Right cardiac atrium (tissue), 5 donors: ENCODE results near the gene HPD. TPM values are rescaled to one million over a fixed set of nuclear protein-coding genes. Genes with fewer than 3 reads are reported as not detected.

Source experiments
- ATAC-seq, 2 donors: fragments of 200-7000 bp; cut with Tn5 transposase; one replicate each; pipeline versions ENCODE4 v1.8.0 to v1.9.1; 2020; ENCODE audit warnings: moderate library complexity in 2 of 2, mild to moderate bottlenecking in 1 of 2
- DNase-seq, 3 donors: peaks; one replicate each; pipeline ENCODE4 v3.0.0-alpha.2; 2020
- H3K27ac ChIP-seq: one replicate; pipeline ENCODE4 v1.5.1; 2013; ENCODE audit warnings: mild to moderate bottlenecking, low read length, control low read depth, moderate library complexity
- H3K27me3 ChIP-seq: one replicate; pipeline ENCODE4 v1.6.1; 2013; ENCODE audit not compliant: control insufficient read depth, insufficient read depth
- H3K4me1 ChIP-seq: one replicate; pipeline ENCODE4 v1.6.1; 2013; ENCODE audit warnings: low read length; ENCODE audit not compliant: control insufficient read depth, insufficient read depth
- H3K4me3 ChIP-seq: one replicate; pipeline ENCODE4 v1.5.1; 2013; ENCODE audit warnings: low read length, control low read depth
- H3K9me3 ChIP-seq: one replicate; pipeline ENCODE4 v1.6.1; 2013; ENCODE audit warnings: low read length; ENCODE audit not compliant: control insufficient read depth
- WGBS: extraction: QIAGEN DNeasy Blood & Tissue Kit; methylation state at CpG from one replicate; pipeline ENCODE4 v1.1.7; 2013; 5-methylcytosine and 5-hydroxymethylcytosine counted together
- intact Hi-C, 4 donors: fragments of 100-400 bp; cut with DNase I; formaldehyde crosslinking; loops; one replicate each; pipeline versions ENCODE4 v1.11.0 to v1.14.0; 2022 to 2023
- polyA plus RNA-seq: library from polyadenylated mRNA; stranded (reverse); fragments of 200-250 nt; gene quantifications from one replicate; pipeline ENCODE4 v1.2.3, GENCODE V29; 2013
- total RNA-seq, 4 donors: library from RNA; stranded (reverse); fragmentation: NEBNext Ultra II Directional; extraction: Animal tissue kit (Norgen Biotek cat#: 25700); gene quantifications; one replicate each; pipeline ENCODE4 v1.2.1, GENCODE V29; 2021
- donor health status: healthy with polysubstance abuse.
- donor health status: DM: no; HTN: yes; CAD: no.
- donor health status: DM: no; HTN: no; CAD: no.
- donor health status: DM: no; HTN: yes; CAD: no; lungs with severe emphysema.
- donor health status: DM: yes; HTN: yes; CAD: no.

Gene HPD
- total and polyA plus RNA-seq, 5 donors = 1.3 to 5.1 (median 1.4) TPM

GRCh38 chr12:121816925-121817647 lies 41.6 kb downstream of the HPD start:
- DNase-seq (peak in 1 of 3 donors; percentile 71), ATAC-seq (no peak)
- intact Hi-C loops = loop anchor here in 1 of 4 donors (10.0 kb wide), 1 partner anchor 68 kb away; the partner anchor contains the start of gene PSMD9
- Histone ChIP-seq H3K27ac (no peak overlapping the region), H3K27me3 (no peaks in the 10 kb centered on the region), H3K9me3 (no peaks in the 10 kb centered on the region), H3K4me1 (peaks cover 3% of the 10 kb centered on the region), H3K4me3 (no peak overlapping the region)
- 93% methylated on average over 47 of the region's 47 CpGs for WGBS

- Histone ChIP-seq H3K27me3 (no peaks in the 10 kb centered on the region), H3K4me1 (peaks cover 11% of the 10 kb centered on the region), H3K9me3 (no peaks in the 10 kb centered on the region), H3K4me3 (no peak overlapping the region), H3K27ac (no peak overlapping the region)
- ATAC-seq (no peak), DNase-seq (peak in 1 of 3 donors; percentile 26)
- 91% methylated on average over 8 of the region's 8 CpGs for WGBS
- intact Hi-C loops = loop anchor here in 1 of 4 donors (10.0 kb wide), 1 partner anchor 70 kb away; the partner anchor contains the start of gene PSMD9
Observed at GRCh38 chr12:121815263-121815662, 43.4 kb downstream of the HPD start.

GRCh38 chr12:121814429-121815119 lies 44.1 kb downstream of the HPD start:
- WGBS = 93% methylated on average over 31 of the region's 31 CpGs
- H3K4me1 ChIP-seq = peaks cover 11% of the 10 kb centered on the region
- H3K27ac ChIP-seq = no peak overlapping the region
- H3K9me3 ChIP-seq = no peaks in the 10 kb centered on the region
- no peaks in the 10 kb centered on the region for H3K27me3 ChIP-seq
- intact Hi-C loops = loop anchor here in 1 of 4 donors (5.0 to 10.0 kb wide), 2 partner anchors 37 to 70 kb away; partner anchors contain the start of gene PSMD9
- peak in 2 of 3 donors; percentile 51 to 68 for DNase-seq
- H3K4me3 ChIP-seq = no peak overlapping the region
- ATAC-seq = no peak

GRCh38 chr12:121813951-121814350 lies 44.7 kb downstream of the HPD start:
- Histone ChIP-seq H3K27ac (no peak overlapping the region), H3K4me3 (no peak overlapping the region), H3K9me3 (no peaks in the 10 kb centered on the region), H3K4me1 (peaks cover 11% of the 10 kb centered on the region), H3K27me3 (no peaks in the 10 kb centered on the region)
- intact Hi-C loops = loop anchor here in 1 of 4 donors (5.0 to 10.0 kb wide), 2 partner anchors 37 to 71 kb away; partner anchors contain the start of gene PSMD9
- ATAC-seq = no peak
- 88% methylated on average over 14 of the region's 14 CpGs for WGBS
- DNase-seq = peak in 2 of 3 donors; percentile 51 to 58

GRCh38 chr12:121812921-121813896 lies 45.5 kb downstream of the HPD start:
- H3K27ac ChIP-seq = peak overlapping the region; percentile 33
- peak overlapping the region; percentile 57 for H3K4me3 ChIP-seq
- H3K4me1 ChIP-seq = peaks cover 11% of the 10 kb centered on the region
- H3K9me3 ChIP-seq = no peaks in the 10 kb centered on the region
- WGBS = 38% methylated on average over 25 of the region's 25 CpGs
- H3K27me3 ChIP-seq = no peaks in the 10 kb centered on the region
- intact Hi-C loops = loop anchor here in 1 of 4 donors (5.0 to 10.0 kb wide), 2 partner anchors 36 to 72 kb away; partner anchors contain the start of gene PSMD9
- DNase-seq (peak in 1 of 3 donors; percentile 56), ATAC-seq (peak in 1 of 2 donors; percentile 6)

GRCh38 chr12:121812320-121812871 lies 46.3 kb downstream of the HPD start:
- Histone ChIP-seq H3K27ac (peak overlapping the region; percentile 40), H3K4me3 (peak overlapping the region; percentile 57), H3K4me1 (peaks cover 11% of the 10 kb centered on the region), H3K9me3 (no peaks in the 10 kb centered on the region), H3K27me3 (no peaks in the 10 kb centered on the region)
- intact Hi-C loops = loop anchor here in 1 of 4 donors (5.0 to 10.0 kb wide), 2 partner anchors 35 to 72 kb away; partner anchors contain the start of gene PSMD9
- ATAC-seq (peak; percentile 89 to 92), DNase-seq (peak; percentile 80 to 93 (median 93))
- WGBS = 15% methylated on average over 26 of the region's 26 CpGs

GRCh38 chr12:121811434-121812319 lies 47.0 kb downstream of the HPD start:
- intact Hi-C loops = loop anchor here in 3 of 4 donors (2.0 to 10.0 kb wide), 4 partner anchors 15 to 73 kb away; partner anchors contain the start of gene PSMD9 (in 1 of the 3)
- Histone ChIP-seq H3K27me3 (no peaks in the 10 kb centered on the region), H3K9me3 (no peaks in the 10 kb centered on the region), H3K27ac (peak overlapping the region; percentile 40), H3K4me1 (peaks cover 11% of the 10 kb centered on the region), H3K4me3 (peak overlapping the region; percentile 57)
- ATAC-seq (peak; percentile 87 to 90), DNase-seq (peak; percentile 80 to 92 (median 89))
- WGBS = 5% methylated on average over 46 of the region's 46 CpGs

- intact Hi-C loops = loop anchor here in 3 of 4 donors (2.0 to 10.0 kb wide), 4 partner anchors 14 to 74 kb away; partner anchors contain the start of gene PSMD9 (in 1 of the 3)
- DNase-seq = no peak
- H3K27me3 ChIP-seq = no peaks in the 10 kb centered on the region
- no peak for ATAC-seq
- H3K4me1 ChIP-seq = peaks cover 14% of the 10 kb centered on the region
- no peak overlapping the region for H3K27ac ChIP-seq
- H3K4me3 ChIP-seq = peak overlapping the region; percentile 57
- no peaks in the 10 kb centered on the region for H3K9me3 ChIP-seq
- 59% methylated on average over 6 of the region's 6 CpGs for WGBS
Observed at GRCh38 chr12:121810833-121811433, 47.7 kb downstream of the HPD start.
